Neural progenitor cell (in vitro differentiated cells): ENCODE data around the gene TEKT2. TPM values are rescaled to one million over a fixed set of nuclear protein-coding genes. Genes with fewer than 3 reads are reported as not detected.

Source experiments
- DNase-seq: peaks from one replicate; pipeline ENCODE4 v3.0.0-alpha.2; 2016; ENCODE audit warnings: low spot score
- H2AFZ ChIP-seq: fragments of 200-600 bp; sonication (generic); replicated peaks from 2 replicates; pipeline ENCODE4 v1.6.1; 2016; ENCODE audit warnings: antibody characterized with exemption
- H3F3A ChIP-seq: fragments of 200-600 bp; sonication (generic); 2 replicates; pipeline ENCODE4 v1.6.1; 2016; ENCODE audit warnings: antibody characterized with exemption, low read depth
- H3K27ac ChIP-seq: fragments of 200-600 bp; sonication (generic); 2 replicates; pipeline ENCODE4 v1.5.1; 2016; ENCODE audit warnings: mild to moderate bottlenecking
- H3K27me3 ChIP-seq: fragments of 200-600 bp; sonication (generic); 2 replicates; pipeline ENCODE4 v1.6.1; 2016; ENCODE audit warnings: mild to moderate bottlenecking, moderate library complexity
- H3K36me3 ChIP-seq: fragments of 200-600 bp; sonication (generic); 2 replicates; pipeline ENCODE4 v1.5.1; 2016
- H3K4me1 ChIP-seq: fragments of 200-600 bp; sonication (generic); 2 replicates; pipeline ENCODE4 v1.6.1; 2016; ENCODE audit warnings: mixed run types
- H3K4me2 ChIP-seq: fragments of 200-600 bp; sonication (generic); 2 replicates; pipeline ENCODE4 v1.6.1; 2016
- H3K4me3 ChIP-seq: fragments of 200-600 bp; sonication (generic); 2 replicates; pipeline ENCODE4 v1.5.1; 2016
- H3K79me2 ChIP-seq: fragments of 200-600 bp; sonication (generic); 2 replicates; pipeline ENCODE4 v1.6.1; 2016; ENCODE audit warnings: low read depth
- H3K9ac ChIP-seq: fragments of 200-600 bp; sonication (generic); 2 replicates; pipeline ENCODE4 v1.6.1; 2016
- H3K9me3 ChIP-seq: fragments of 200-600 bp; sonication (generic); 2 replicates; pipeline ENCODE4 v1.5.1; 2016; ENCODE audit warnings: low read depth
- H4K20me1 ChIP-seq: fragments of 200-600 bp; sonication (generic); 2 replicates; pipeline ENCODE4 v1.6.1; 2016; ENCODE audit warnings: low read depth
- H3K27ac Mint-ChIP-seq: 3 replicates; pipeline ENCODE4 v1.8.0; 2021; ENCODE audit warnings: mixed read lengths
- H3K27me3 Mint-ChIP-seq: 2 replicates; pipeline ENCODE4 v1.8.0; 2022; ENCODE audit warnings: low read depth, mild to moderate bottlenecking, inconsistent platforms, moderate library complexity, mixed read lengths; ENCODE audit not compliant: insufficient read depth
- H3K36me3 Mint-ChIP-seq: 3 replicates; pipeline ENCODE4 v1.8.0; 2021; ENCODE audit warnings: mixed read lengths
- H3K4me1 Mint-ChIP-seq: 3 replicates; pipeline ENCODE4 v1.8.0; 2021; ENCODE audit warnings: mixed read lengths
- H3K4me3 Mint-ChIP-seq: 3 replicates; pipeline ENCODE4 v1.8.0; 2021; ENCODE audit warnings: mild to moderate bottlenecking, moderate library complexity, mixed read lengths
- H3K9me3 Mint-ChIP-seq: 3 replicates; pipeline ENCODE4 v1.8.0; 2020; ENCODE audit warnings: mixed read lengths
- CTCF ChIP-seq: fragments of 200-600 bp; sonication (generic); IDR thresholded peaks from 2 replicates; pipeline ENCODE4 v1.5.1; 2017; ENCODE audit warnings: antibody characterized with exemption, mild to moderate bottlenecking
- EZH2 ChIP-seq: fragments of 200-600 bp; sonication (generic); IDR thresholded peaks from 2 replicates; pipeline ENCODE4 v1.6.1; 2017; ENCODE audit warnings: antibody characterized with exemption, mild to moderate bottlenecking, moderate library complexity
- EZH2phosphoT487 ChIP-seq: fragments of 200-600 bp; sonication (generic); IDR thresholded peaks from 2 replicates; pipeline ENCODE4 v1.6.1; 2017; ENCODE audit warnings: antibody characterized with exemption
- total RNA-seq: library from RNA; depleted of rRNA; stranded (reverse); fragments of >200 nt; gene quantifications from 2 replicates; pipeline ENCODE4 v1.2.3, GENCODE V29; 2015; ENCODE audit warnings: low replicate concordance

The TEKT2 gene
- total RNA-seq, 1 donor from 2014 or later: 2.7 TPM

GRCh38 chr1:36137776-36138175 is 53.9 kb downstream of the TEKT2 start:
- H3K27me3 ChIP-seq: no peaks in the 10 kb centered on the region
- peaks cover 7% of the 10 kb centered on the region for H3K4me1 Mint-ChIP-seq
- H3K79me2 ChIP-seq: peaks cover 7% of the 10 kb centered on the region
- no peaks in the 10 kb centered on the region for H3K9me3 ChIP-seq
- H3K36me3 ChIP-seq: no peaks in the 10 kb centered on the region
- no peaks in the 10 kb centered on the region for H3K27me3 Mint-ChIP-seq
- no peak overlapping the region for H3K9ac ChIP-seq
- no peak overlapping the region for H3K27ac Mint-ChIP-seq
- no peaks in the 10 kb centered on the region for H3K9me3 Mint-ChIP-seq
- H3K27ac ChIP-seq: no peak overlapping the region
- H2AFZ ChIP-seq: no peak overlapping the region
- no peak overlapping the region for H3K4me2 ChIP-seq
- no peak overlapping the region for H3K4me3 Mint-ChIP-seq
- H4K20me1 ChIP-seq: no peaks in the 10 kb centered on the region
- DNase-seq: no peak
- H3K36me3 Mint-ChIP-seq: peaks cover 8% of the 10 kb centered on the region
- no peaks in the 10 kb centered on the region for H3F3A ChIP-seq
- TF ChIP-seq EZH2phosphoT487: no peak
- no peak for TF ChIP-seq EZH2
- no peak for TF ChIP-seq CTCF
- H3K4me1 ChIP-seq: no peaks in the 10 kb centered on the region
- no peak overlapping the region for H3K4me3 ChIP-seq

Other genes with a start within 250 kb of the TEKT2 start
- gene AGO1, start 200.9 kb upstream of the TEKT2 start, total RNA-seq: 24.1 and 33.8 TPM in 2 replicates
- 28.2 and 45.2 TPM in 2 replicates for gene AGO3, start 153.0 kb upstream of the TEKT2 start, total RNA-seq
- 28.1 and 40.9 TPM in 2 replicates for gene ADPRS, start 4.8 kb downstream of the TEKT2 start, total RNA-seq
- 0.06 TPM in 1 of 2 replicates, not detected in the other for gene COL8A2, start 41.1 kb downstream of the TEKT2 start, total RNA-seq
- gene TRAPPC3, start 65.4 kb downstream of the TEKT2 start, total RNA-seq: 44.9 and 69.4 TPM in 2 replicates
- 35.0 and 81.1 TPM in 2 replicates for gene MAP7D1, start 72.1 kb downstream of the TEKT2 start, total RNA-seq
- 123 and 138 TPM in 2 replicates for gene THRAP3, start 140.3 kb downstream of the TEKT2 start, total RNA-seq
- gene SH3D21, start 222.3 kb downstream of the TEKT2 start, total RNA-seq: 6.1 and 15.1 TPM in 2 replicates
- 3.1 and 14.7 TPM in 2 replicates for gene EVA1B, start 239.6 kb downstream of the TEKT2 start, total RNA-seq